Loucy (cell line): ENCODE results near the gene FAM219B.

ENCODE experiments used
- EZH2phosphoT487 ChIP-seq: fragments of 200-600 bp; IDR thresholded peaks from 2 replicates; pipeline ENCODE4 v1.6.1; 2018; ENCODE audit warnings: antibody characterized with exemption, mild to moderate bottlenecking, moderate library complexity, borderline replicate concordance
- TF ChIP-seq, protein P1 (sequence below): fragments of 200-600 bp; sonication (generic); conservative IDR thresholded peaks from 2 replicates; pipeline ENCODE4 v1.5.1; 2014; ENCODE audit warnings: mild to moderate bottlenecking, antibody characterized with exemption, low read length

DNA sequence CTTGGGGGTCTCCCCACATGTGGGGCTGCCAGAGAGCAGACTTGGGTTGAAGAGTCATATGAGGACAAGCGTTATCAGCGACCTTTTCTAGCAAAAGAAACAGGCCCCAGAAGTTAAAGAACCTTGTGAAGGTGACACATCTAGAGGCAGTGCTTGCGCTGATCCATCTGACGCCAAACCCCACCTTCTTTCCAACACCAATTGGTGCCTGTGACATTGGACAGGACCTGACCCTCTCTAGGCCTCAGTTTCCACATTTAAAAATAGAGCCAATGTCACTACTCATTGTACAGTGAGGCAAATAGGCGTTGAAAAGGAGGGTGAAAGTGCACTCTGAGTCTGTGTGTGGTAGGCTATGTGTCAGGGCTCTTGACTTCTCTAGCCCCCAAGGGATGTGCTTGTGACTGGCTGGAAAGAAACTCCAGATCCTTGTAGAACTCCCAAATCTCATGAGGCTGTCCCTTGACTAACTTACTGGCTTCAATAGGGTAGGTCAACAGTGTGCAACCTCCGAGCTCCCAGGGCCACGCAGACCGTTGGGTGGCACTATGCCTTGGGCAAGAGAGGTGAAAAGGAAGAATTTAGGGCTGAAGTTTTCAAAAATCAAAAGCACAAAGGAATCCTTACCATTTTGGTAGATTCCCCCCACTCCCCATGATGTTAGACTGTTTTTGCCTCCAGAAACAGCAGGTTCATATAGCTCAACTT is 666 bp upstream of the FAM219B start:
- TF ChIP-seq, protein P1, sequence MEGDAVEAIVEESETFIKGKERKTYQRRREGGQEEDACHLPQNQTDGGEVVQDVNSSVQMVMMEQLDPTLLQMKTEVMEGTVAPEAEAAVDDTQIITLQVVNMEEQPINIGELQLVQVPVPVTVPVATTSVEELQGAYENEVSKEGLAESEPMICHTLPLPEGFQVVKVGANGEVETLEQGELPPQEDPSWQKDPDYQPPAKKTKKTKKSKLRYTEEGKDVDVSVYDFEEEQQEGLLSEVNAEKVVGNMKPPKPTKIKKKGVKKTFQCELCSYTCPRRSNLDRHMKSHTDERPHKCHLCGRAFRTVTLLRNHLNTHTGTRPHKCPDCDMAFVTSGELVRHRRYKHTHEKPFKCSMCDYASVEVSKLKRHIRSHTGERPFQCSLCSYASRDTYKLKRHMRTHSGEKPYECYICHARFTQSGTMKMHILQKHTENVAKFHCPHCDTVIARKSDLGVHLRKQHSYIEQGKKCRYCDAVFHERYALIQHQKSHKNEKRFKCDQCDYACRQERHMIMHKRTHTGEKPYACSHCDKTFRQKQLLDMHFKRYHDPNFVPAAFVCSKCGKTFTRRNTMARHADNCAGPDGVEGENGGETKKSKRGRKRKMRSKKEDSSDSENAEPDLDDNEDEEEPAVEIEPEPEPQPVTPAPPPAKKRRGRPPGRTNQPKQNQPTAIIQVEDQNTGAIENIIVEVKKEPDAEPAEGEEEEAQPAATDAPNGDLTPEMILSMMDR, result no peak
- TF ChIP-seq EZH2phosphoT487, result no peak
